Putamen (tissue), 1 donor: ENCODE measurements around the gene CC2D1A.
"Not testable (repeated sequence)": the region's sequence is repeated elsewhere in the genome, so short reads cannot be mapped to it uniquely, and the experiment has no call there.

Experiments
- DNase-seq: peaks from one replicate; pipeline ENCODE4 v3.0.0-alpha.2; 2016; ENCODE audit warnings: low spot score

CC2D1A gene

DNA sequence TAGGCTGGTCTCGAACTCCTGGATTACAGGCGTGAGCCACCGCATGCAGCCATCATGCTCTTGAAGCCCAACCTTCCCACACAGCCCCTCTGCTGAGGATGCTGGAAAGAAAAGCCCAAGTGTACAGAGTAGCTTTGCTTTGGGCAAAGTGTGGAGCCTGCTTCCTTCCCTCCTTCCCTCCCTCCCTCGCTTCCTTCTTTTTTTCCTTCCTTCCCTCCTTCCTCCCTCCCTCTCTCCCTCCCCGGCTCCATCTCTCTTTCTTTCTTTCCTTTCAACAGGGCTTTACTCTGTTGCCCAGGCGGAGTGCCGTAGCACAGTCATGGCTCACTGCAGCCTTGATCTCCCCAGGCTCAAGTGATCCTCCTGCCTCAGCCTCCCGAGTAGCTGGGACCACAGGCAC, 2.7 kb downstream of the CC2D1A start:
- no peak for DNase-seq

DNA sequence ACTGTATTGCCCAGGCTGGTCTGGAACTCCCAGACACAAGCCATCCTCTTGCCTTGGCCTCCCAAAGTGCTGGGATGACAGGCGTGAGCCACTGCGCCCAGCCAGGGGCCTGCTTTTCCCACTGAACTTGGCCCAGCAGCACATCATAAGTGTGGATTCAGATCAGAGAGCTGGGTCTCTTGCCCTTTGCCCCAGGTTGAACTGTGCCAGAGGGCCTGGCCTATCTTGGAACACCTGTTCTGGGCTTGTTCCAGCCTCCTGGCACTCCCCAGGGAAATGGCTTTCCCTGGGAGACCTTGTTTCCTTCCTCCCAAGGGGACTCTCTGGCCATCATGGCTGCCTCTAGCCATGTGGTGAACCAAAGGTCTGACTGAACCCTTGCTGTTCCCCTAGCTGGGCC, 3.4 kb downstream of the CC2D1A start:
- no peak for DNase-seq

DNA sequence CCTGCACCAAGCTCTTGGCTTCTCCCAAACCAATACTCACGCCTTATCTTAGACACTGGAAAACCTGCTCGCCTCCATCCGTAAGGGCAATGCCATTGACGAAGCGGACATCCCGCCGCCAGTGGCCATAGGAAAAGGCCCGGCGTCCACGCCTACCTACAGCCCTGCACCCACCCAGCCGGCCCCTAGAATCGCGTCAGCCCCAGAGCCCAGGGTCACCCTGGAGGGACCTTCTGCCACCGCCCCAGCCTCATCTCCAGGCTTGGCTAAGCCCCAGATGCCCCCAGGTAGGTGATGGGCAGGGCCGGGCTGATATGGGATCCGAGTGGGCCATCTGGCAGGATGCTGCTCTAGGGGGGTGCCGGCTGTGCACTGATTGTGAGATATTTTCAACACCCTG, 7.4 kb downstream of the CC2D1A start:
- no peak for DNase-seq

DNA sequence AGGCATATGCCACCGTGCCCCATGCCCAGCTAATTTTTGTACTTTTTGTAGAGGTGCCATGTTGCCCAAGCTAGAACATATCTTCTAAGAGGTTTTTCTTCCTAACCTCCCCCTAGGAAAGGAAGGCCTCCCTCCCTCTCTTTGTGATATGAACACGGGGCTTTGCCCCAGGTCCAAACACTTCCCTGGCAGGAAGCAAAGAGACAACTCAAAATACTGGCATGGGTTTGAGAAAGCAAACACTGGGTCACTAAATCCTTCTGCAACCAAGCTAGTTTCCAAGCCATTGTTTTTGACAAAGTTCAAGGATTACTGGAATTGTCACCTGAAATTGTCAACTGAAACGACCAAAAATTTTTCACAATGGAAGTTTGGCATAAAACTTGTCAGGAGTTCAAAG, 8.8 kb downstream of the CC2D1A start:
- DNase-seq, result no peak

DNA sequence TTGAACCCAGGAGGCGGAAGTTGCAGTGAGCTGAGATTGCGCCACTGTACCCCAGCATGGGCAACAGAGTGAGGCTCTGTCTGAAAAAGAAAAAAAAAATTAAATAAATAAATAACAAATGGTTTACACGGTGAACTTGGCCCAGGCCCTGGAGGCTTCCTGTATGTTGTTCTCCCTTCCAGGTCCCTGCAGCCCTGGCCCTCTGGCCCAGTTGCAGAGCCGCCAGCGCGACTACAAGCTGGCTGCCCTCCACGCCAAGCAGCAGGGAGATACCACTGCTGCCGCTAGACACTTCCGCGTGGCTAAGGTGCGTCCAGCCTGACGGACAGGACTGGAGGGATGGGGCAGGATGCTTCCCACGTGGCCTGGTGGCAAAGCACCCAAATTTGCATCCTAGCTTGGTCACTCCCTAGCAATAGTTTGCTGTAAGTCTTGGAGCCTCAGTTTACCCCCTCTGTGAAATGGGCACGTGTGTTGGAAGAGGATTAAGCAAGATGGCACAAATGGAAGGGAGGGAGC, 11.9 kb downstream of the CC2D1A start:
- DNase-seq, result no peak

DNA sequence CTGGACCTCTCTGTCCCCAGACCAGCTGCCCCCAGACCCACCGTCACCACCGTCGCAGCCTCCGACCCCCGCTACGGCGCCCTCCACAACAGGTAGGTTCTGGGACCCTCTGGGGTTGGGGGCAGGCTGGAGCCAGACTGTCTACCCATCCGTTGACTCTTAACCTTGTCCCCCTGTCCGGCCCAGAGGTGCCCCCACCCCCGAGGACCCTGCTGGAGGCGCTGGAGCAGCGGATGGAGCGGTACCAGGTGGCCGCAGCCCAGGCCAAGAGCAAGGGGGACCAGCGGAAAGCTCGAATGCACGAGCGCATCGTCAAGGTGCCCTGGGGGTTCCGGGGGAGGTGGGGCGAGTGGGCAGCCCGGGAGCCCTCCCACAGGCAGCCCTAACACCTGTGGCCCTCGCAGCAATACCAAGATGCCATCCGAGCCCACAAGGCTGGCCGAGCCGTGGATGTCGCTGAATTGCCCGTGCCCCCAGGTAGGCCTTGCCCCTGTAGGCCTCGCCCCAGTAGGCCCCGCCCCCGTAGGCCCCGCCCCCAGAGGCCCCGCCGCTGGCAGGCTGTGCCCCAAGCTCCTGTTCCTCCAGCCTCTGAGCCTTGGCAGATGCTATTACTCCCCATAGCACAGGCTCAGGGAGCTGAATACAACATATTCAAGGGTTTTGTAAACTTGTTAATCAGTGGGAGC, 12.9 kb downstream of the CC2D1A start:
- no peak for DNase-seq

DNA sequence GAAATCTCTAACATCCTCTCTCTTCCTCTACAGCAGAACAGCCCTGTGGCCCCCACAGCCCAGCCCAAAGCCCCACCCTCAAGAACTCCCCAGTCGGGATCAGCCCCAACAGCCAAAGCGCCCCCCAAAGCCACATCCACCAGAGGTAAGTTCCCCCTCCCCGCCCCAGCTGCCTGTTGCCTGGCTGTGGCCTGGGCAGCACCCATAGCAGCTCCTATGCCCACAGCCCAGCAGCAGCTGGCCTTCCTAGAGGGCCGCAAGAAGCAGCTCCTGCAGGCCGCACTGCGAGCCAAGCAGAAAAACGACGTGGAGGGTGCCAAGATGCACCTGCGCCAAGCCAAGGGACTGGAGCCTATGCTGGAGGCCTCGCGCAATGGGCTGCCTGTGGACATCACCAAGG, 14.5 kb downstream of the CC2D1A start:
- no peak for DNase-seq

DNA sequence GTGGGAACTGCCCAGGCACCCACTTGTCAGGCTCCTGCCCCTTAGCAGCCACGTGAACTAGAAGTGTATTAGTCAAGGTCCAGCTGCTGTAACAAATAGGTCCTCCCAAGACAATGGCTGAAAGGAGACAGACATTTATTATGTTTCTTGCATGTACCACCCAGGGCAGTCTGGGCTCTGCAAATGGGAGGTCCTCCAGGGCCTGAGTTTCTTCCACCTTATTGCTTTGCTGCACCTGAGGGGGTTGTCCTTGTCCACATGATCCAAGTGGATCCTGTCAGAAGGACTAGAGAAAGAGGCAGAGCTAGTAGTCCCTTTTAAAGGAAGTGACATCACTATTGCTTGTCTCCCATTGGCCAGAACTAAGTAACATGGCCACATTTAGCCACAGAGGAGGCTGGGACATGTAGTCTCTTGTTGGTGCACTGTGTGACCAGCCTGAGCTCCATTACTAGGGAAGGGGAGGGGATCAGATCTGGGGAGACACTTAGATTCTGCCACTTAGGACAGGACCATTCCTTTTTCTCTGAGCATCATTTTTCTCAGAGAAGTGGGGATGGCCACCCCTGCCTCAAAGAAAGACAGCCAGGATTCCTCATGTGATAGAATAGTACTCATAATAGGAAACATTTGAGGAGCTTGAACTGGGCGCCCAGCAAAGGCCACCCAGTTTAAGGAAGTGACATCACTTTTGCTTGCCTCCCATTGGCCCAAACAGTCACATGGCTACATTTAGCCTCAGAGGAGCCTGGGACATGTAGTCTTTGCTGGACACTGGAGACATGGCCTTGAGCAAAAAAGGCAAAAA, 15.1 kb downstream of the CC2D1A start:
- peak; percentile 27 for DNase-seq

DNA sequence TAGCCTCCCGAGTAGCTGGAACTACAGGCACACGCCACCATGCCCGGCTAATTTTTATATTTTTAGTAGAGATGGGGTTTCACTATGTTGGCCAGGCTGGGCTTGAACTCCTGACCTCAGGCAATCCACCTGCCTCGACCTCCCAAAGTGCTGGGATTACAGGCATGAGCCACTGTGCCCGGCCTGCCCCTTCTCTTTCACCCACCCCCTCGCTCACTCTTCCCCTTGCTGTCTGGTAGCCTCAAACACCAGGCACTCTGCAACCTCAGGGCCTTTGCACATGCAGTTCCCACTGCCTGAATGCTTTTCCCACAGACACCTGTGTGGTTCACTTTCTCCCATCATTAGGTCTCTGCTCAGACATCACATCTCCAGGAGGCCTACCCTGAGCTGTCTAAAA, 16.1 kb downstream of the CC2D1A start:
- DNase-seq, result not testable (repeated sequence)

DNA sequence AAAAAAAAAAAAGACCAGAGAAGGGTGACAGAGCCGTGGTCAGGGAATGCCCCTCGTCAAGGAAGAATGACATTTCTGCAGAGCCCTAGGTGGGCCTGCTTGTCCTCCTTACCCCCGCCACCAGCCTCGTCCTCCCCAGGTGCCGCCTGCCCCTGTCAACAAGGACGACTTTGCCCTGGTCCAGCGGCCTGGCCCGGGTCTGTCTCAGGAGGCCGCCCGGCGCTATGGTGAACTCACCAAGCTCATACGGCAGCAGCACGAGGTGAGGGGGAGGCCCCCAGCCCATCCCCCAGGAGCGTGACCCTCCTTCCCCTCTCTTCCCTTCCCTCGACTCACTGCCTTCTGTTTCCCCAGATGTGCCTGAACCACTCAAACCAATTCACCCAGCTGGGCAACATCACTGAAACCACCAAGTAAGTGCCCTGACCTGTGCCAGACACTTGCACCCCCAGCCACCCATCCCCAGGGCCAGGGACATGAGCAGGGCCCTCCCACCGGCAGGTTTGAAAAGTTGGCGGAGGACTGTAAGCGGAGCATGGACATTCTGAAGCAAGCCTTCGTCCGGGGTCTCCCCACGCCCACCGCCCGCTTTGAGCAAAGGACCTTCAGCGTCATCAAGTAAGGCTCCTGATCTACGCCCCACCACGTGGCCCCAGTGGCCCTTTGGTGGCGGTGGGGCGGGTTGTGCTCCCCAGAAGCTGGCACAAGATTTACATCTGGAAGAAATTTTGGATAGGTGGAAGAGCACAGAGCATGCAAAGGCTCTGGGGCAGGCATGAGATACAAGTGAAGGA, 17.4 kb downstream of the CC2D1A start:
- no peak for DNase-seq

DNA sequence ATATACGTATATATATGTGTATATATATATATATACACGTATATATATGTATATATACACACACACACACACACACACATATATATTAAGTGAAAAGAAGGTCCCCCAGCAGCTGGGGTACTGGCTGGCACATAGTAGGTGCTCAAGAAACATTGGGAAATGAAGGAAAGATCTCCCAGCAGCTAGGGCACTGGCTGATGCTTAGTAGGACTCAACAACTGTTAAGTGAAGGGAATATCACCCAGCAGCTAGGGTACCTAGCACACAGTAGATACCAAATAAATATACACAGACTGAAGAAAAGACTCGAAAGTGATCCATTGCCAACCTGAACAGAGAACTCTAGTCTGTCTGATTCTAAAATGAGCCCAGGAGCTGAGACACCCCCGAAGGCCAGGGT, 20.0 kb downstream of the CC2D1A start:
- DNase-seq, result no peak

DNA sequence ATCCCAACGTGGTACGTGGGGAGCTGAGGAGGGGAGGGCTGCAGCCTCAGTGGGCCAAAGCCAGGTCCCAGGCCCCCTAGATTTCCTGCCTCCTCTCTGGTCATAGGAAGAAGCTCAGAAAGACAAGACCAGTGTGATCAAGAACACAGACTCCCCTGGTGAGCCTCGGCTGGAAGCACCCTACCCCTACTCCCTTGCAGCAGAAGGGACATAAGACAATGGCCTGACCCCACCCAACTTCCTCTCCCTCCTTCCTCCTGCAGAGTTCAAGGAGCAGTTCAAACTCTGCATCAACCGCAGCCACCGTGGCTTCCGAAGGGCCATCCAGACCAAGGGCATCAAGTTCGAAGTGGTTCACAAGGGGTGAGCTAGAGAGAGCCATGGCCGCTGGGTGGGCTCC, 20.7 kb downstream of the CC2D1A start:
- DNase-seq, result no peak

DNA sequence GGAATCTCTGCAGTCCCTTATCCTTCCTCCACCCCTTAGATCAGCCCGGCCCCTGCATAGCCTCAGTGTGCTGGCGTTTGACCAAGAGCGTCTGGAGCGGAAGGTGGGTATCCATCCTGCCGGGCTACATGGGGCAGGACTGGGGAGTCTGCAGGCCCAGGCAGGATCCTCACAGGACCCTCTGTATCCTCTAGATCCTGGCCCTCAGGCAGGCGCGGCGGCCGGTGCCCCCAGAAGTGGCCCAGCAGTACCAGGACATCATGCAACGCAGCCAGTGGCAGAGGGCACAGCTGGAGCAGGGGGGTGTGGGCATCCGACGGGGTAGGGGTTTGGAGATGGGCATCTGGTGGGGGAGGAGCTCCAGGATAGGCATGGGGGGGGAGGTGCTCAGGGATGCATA, 23.3 kb downstream of the CC2D1A start:
- DNase-seq, result no peak

DNA sequence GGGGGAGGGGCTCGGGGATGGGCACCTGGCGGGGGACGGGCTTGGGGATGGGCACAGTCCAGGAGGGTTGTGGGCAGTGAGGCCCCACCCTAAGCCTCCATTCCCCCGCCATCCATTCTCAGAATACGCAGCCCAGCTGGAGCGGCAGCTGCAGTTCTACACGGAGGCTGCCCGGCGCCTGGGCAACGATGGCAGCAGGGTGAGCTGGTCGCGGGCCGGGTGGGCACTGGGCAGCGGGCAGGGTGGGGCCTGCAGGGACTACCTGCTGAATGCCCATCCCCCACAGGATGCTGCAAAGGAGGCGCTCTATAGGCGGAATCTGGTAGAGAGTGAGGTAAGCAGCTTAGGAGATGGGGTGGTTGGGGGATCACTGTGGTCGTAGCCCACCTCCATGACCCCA, 24.0 kb downstream of the CC2D1A start:
- no peak for DNase-seq

DNA sequence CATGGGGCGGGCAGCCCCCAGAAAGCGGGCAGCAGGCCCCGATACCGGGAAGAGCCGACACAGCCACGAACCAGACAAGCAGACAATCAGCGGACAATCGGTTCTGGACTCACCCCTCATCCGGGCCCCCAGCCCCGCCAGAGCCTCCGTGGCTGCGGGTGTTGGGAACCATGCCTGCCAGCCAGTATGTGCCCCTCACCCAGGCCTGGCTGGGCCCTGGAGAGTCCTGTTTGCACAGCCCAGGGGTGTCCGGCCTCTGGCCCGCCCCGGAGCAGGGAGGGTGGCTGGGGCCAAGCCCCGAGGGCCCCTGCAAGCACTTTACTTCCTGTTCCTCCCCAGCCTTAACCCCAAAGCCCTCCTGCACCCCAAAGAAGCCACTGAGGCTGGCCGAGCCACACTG, 24.4 kb downstream of the CC2D1A start:
- DNase-seq, result no peak

DNA sequence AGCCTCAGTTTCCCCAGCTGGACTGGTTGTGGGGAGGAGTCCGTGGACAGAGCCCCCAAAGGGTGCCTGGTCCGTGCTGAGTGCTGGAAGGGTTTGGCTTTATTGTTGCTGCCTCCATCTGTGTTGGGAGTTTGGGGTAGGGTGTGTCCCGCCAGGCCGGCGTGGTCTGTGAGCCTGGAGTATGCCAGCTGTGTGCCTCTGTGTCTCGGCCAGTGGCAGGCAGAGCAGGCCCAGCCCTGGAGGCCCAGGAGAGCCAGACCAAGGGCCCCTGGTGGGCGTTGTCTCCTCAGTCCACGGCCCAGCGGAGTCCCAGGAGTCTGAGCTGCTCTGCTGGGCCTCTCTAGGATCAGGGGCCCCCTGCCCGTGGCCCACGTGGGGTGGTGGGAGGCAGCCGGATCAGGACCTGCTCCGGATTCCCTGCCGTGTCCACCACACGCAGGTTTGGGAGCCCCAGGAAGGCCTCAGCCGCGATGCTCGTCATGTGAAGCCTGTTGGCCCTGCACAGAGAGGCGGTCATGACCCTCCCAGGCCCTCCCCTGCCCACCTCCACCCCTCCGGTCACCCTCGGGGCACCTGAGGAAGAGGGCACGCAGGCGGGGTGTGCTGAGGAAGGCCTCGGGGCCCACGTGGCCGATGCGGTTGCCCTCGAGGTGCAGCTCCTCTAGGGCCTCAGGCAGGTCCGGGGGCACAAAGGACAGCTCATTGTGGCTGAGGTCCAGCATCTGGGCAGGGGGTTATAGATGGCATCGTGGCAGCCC, 25.6 kb downstream of the CC2D1A start:
- DNase-seq, result no peak

DNA sequence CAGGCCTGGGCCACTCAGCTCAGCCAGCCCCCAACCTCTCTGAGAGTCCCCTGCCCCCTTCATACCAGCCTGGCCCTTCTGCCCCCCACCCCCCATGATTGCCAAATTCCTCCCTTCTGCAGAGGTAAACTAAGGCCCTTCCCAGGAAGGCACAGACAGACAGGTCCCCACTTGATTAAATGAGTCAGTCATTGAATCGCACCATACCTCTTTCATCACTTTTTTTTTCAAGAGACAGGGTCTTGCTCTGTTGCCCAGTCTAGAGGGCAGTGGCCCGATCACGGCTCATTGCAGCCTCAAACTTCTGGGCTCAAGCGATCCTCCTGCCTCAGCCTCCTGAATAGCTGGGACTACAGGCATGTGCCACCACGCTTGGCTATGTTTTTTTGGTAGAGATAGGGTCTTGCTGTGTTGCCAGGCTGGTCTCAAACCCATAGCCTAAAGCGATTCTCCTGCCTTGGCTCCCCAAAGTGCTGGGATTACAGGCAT, 26.2 kb downstream of the CC2D1A start:
- no peak for DNase-seq

DNA sequence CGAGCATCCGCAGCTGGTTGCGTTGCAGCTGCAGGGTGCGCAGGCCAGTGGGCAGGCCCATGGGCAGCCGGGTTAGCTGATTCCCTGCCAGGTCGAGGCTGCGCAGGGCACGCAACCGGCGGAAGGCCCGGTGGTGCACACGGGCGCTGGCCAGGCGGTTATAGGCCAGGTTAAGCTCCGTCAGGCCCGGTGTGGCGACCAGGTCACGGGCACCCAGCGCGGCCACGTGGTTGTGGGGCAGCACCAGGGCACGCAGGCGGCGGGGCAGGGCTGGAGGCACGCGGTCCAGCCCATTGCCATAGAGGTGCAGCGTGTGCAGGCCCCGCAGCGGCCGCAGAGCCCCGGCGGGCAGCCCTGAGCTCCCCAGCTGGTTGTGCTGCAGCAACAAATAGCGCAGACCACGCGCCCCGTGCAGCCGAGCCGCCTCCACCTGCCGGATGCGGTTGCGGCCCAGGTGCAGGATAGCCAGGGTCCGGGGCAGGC, 27.0 kb downstream of the CC2D1A start:
- no peak for DNase-seq

DNA sequence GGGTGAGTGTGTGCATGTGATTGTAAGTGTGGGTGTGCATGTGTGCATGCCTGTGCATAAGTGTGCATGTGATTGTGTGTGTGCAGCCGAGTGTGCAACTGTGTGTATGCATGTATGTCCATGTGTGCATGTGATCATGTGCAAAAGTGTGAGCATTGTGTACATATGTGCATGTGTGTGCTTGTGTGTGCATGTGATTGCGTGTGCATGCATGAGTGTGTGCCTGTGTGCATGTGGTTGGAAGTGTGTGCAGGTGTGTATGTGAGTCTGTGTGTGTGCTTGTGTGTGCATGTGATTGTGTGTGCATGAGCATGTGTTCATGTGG, 28.7 kb downstream of the CC2D1A start:
- DNase-seq, result no peak

DNA sequence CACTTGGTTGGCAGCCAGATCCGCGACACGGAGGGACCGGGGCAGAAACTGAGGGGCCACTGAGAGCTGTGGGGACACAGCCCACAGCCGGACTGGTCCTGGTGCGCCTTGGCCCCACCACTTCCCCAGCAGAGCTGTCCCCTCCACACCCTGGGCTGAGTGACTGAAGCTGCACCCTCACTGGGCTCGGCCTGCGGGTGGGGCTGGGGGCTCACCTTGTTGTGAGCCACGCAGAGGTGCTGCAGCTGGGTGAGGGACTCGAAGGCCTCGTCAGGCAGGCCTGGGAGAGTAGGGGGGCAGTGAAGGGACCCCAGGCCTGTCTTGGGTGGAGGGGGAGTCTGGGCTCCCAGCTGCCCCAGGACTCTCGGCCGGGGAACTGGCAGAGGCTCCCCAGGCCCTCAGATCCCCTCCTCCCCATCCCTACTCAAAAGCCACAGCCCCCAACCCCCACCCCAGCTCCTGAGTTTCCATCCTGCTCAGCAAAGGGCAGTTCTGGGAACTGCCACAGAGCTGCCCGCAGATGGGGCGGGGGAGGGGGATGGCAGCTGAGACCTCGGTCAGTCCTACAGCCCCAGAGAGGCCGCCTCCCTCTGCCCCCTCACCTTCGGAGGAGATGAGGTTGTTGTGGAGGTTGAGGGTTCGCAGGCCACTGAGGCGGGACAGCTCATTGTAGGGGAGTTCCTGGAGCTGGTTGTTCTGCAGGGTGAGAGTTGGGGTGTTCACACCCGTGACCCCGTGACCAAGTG, 29.9 kb downstream of the CC2D1A start:
- DNase-seq, result no peak
